ENCODE results near the gene REEP3.

REEP3 gene

GRCh38 chr10:63515002-63515763, 6.0 kb upstream of the REEP3 start:
- DNase-seq, result no peak

- no peak for DNase-seq
Measured at GRCh38 chr10:63516207-63516606, 5.0 kb upstream of the REEP3 start.

- no peak for DNase-seq
Measured at GRCh38 chr10:63518690-63519288, 2.4 kb upstream of the REEP3 start.

- peak; percentile 61 for DNase-seq
Measured at GRCh38 chr10:63521416-63522276, 445 bp downstream of the REEP3 start.

- no peak for DNase-seq
Measured at GRCh38 chr10:63522277-63522687, 1.1 kb downstream of the REEP3 start.

- no peak for DNase-seq
Measured at GRCh38 chr10:63522995-63523394, 1.8 kb downstream of the REEP3 start.

- DNase-seq, result no peak
Measured at GRCh38 chr10:63525021-63525420, 3.8 kb downstream of the REEP3 start.

- DNase-seq, result no peak
Measured at GRCh38 chr10:63527401-63527800, 6.2 kb downstream of the REEP3 start.

GRCh38 chr10:63528084-63528744, 7.0 kb downstream of the REEP3 start:
- no peak for DNase-seq

GRCh38 chr10:63530409-63530808, 9.2 kb downstream of the REEP3 start:
- DNase-seq, result no peak

- no peak for DNase-seq
Measured at GRCh38 chr10:63534723-63535122, 13.5 kb downstream of the REEP3 start.

- DNase-seq, result no peak
Measured at GRCh38 chr10:63536698-63537097, 15.5 kb downstream of the REEP3 start.

GRCh38 chr10:63537536-63537935, 16.3 kb downstream of the REEP3 start:
- no peak for DNase-seq

GRCh38 chr10:63539377-63539776, 18.2 kb downstream of the REEP3 start:
- no peak for DNase-seq

- no peak for DNase-seq
Measured at GRCh38 chr10:63539994-63540393, 18.8 kb downstream of the REEP3 start.

- DNase-seq, result no peak
Measured at GRCh38 chr10:63542835-63543575, 21.8 kb downstream of the REEP3 start.

- DNase-seq, result no peak
Measured at GRCh38 chr10:63543576-63543962, 22.4 kb downstream of the REEP3 start.

- DNase-seq, result no peak
Measured at GRCh38 chr10:63544418-63544817, 23.2 kb downstream of the REEP3 start.

GRCh38 chr10:63547628-63548360, 26.6 kb downstream of the REEP3 start:
- no peak for DNase-seq

GRCh38 chr10:63548860-63549259, 27.7 kb downstream of the REEP3 start:
- no peak for DNase-seq

GRCh38 chr10:63549810-63550209, 28.6 kb downstream of the REEP3 start:
- no peak for DNase-seq

GRCh38 chr10:63553031-63553430, 31.8 kb downstream of the REEP3 start:
- DNase-seq, result no peak
